Upper lobe of left lung (tissue), 6 donors: ENCODE data around the gene NEK11. TPM values are rescaled to one million over a fixed set of nuclear protein-coding genes. Genes with fewer than 3 reads are reported as not detected.

Experiments
- ATAC-seq, 2 donors: fragments of 200-7000 bp; cut with Tn5 transposase; one replicate each; pipeline ENCODE4 v1.9.1; 2022; ENCODE audit warnings: mild to moderate bottlenecking in 2 of 2, moderate library complexity in 2 of 2; ENCODE audit not compliant: low FRiP score in 2 of 2
- DNase-seq, 2 donors: peaks; one replicate each; pipeline ENCODE4 v3.0.0-alpha.2; 2019 to 2020
- H3K27ac ChIP-seq, 4 donors: fragments of 200-600 bp; sonication (generic); one replicate each; pipeline ENCODE4 v1.5.1; 2016 to 2019
- H3K27me3 ChIP-seq, 4 donors: fragments of 200-600 bp; sonication (generic); one replicate each; pipeline ENCODE4 v1.5.1; 2017 to 2019
- H3K36me3 ChIP-seq, 4 donors: fragments of 200-600 bp; sonication (generic); one replicate each; pipeline ENCODE4 v1.5.1; 2016 to 2019
- H3K4me1 ChIP-seq, 4 donors: fragments of 200-600 bp; sonication (generic); one replicate each; pipeline ENCODE4 v1.5.1; 2018 to 2019
- H3K4me3 ChIP-seq, 4 donors: fragments of 200-600 bp; sonication (generic); one replicate each; pipeline ENCODE4 v1.5.1; 2017 to 2019; ENCODE audit warnings: mild to moderate bottlenecking in 2 of 4, moderate library complexity in 1 of 4
- H3K9me3 ChIP-seq, 4 donors: fragments of 200-600 bp; sonication (generic); one replicate each; pipeline ENCODE4 v1.5.1; 2018 to 2019
- CTCF ChIP-seq, 6 experiments: fragments of 450-650 bp in 4 of 6; fragments of 200-600 bp in 2 of 6; sonication (generic) in 2 of 6; IDR thresholded peaks; one replicate each; pipeline ENCODE4 v1.5.1; 2016 to 2019; ENCODE audit warnings: antibody characterized with exemption in 6 of 6
- EP300 ChIP-seq, 4 donors: sonication (generic); formaldehyde crosslinking; IDR thresholded peaks; one replicate each; pipeline ENCODE4 v1.5.1; 2017; ENCODE audit warnings: antibody characterized with exemption in 4 of 4, control low read depth in 2 of 4
- POLR2A ChIP-seq, 4 donors: fragments of 450-650 bp; IDR thresholded peaks; one replicate each; pipeline ENCODE4 v1.5.1; 2016 to 2017; ENCODE audit warnings: antibody characterized with exemption in 4 of 4, mild to moderate bottlenecking in 2 of 4
- POLR2AphosphoS5 ChIP-seq, 2 donors: sonication (generic); formaldehyde crosslinking; IDR thresholded peaks; one replicate each; pipeline ENCODE4 v1.5.1; 2017; ENCODE audit warnings: antibody characterized with exemption in 2 of 2
- WGBS, 2 donors: methylation state at CpG; one replicate each; pipeline ENCODE4 v1.1.5; 2017 to 2018; 5-methylcytosine and 5-hydroxymethylcytosine counted together
- total RNA-seq, 6 donors: library from RNA; depleted of rRNA in 4 of 6; stranded (reverse); fragments of >200 nt in 4 of 6; gene quantifications; one replicate each; pipeline versions ENCODE4 v1.1.0 to v1.2.1, GENCODE V29; 2016 to 2021
- donor health status: DM: no; HTN: no; CAD: no; lungs with moderate emphysema.
- donor health status: DM: no; HTN: yes; CAD: no; lungs with severe emphysema.

The NEK11 gene
- total RNA-seq, 6 donors from 2014 or later: 2.4 to 40.4 (median 14.6) TPM

- Histone ChIP-seq H3K36me3 (peaks cover 0 to 7% (median 0%) of the 10 kb centered on the region in 4 donors), H3K27me3 (no peaks in the 10 kb centered on the region), H3K4me3 (peak overlapping the region in 3 of 4 donors; percentile 58 to 71 (median 69)), H3K4me1 (peaks cover 18 to 39% (median 30%) of the 10 kb centered on the region in 4 donors), H3K27ac (no peak overlapping the region), H3K9me3 (no peaks in the 10 kb centered on the region)
- no peak for DNase-seq
- ATAC-seq: no peak
- 78 to 83% methylated on average over 1 of the region's 1 CpG for WGBS, 2 donors
- TF ChIP-seq CTCF (IDR thresholded peaks at IDR 0.05): no peak
Observed at GRCh38 chr3:131025539-131025938, 1.1 kb upstream of the NEK11 start.

DNA sequence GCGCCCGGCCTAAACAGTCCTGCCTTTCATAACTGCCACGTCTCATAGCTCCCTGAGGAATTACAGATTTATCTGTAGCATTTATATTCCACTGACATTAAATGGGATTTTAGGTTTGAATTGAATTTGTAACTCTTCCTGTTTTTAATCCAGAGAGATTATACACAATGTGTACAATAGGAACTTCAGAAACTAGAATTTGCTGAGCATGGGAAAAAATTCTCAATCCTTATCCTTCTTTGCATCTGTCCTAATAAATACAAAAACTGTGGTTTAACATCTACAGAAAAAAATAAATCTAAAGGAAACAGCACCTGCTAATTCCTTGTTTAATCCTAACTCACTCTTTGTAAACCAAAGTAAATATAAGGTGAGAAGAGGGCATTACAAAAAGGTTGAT, 2.2 kb downstream of the NEK11 start:
- Histone ChIP-seq H3K27ac (no peak overlapping the region), H3K4me3 (no peak overlapping the region), H3K9me3 (no peaks in the 10 kb centered on the region), H3K27me3 (no peaks in the 10 kb centered on the region), H3K36me3 (peaks cover 0 to 10% (median 0%) of the 10 kb centered on the region in 4 donors), H3K4me1 (peaks cover 15 to 23% (median 18%) of the 10 kb centered on the region in 4 donors)
- no peak for TF ChIP-seq EP300 (IDR thresholded peaks at IDR 0.05)
- no peak for TF ChIP-seq CTCF (IDR thresholded peaks at IDR 0.05)
- TF ChIP-seq POLR2AphosphoS5 (IDR thresholded peaks at IDR 0.05): no peak
- no peak for TF ChIP-seq POLR2A (IDR thresholded peaks at IDR 0.05)
- ATAC-seq: no peak
- 93 to 98% methylated on average over 3 of the region's 3 CpGs for WGBS, 2 donors
- no peak for DNase-seq

DNA sequence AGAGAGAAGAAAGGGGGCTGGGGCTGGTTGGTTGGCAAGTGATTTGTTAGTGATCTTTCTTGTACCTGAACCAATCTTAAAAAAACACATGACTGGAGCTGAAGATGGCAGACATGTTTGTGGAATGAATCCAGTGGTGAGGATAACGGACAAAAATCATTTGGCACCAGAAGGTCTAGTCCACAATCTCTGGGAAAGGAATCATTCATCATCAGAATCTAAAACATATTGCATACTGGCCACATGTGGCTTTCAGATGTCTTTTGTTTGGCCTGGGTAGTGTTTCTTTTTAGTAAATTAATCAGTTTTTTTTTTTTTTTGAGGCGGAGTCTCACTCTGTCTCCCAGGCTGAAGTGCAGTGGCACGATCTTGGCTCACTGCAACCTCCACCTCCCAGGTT, 5.0 kb downstream of the NEK11 start:
- ATAC-seq: no peak
- WGBS, 2 donors: 82 to 90% methylated on average over 3 of the region's 3 CpGs
- no peak overlapping the region for H3K27ac ChIP-seq

GRCh38 chr3:131033480-131034080, 6.9 kb downstream of the NEK11 start:
- WGBS, 2 donors: 13 to 14% methylated on average over 1 of the region's 1 CpG
- Histone ChIP-seq H3K27me3 (no peaks in the 10 kb centered on the region), H3K36me3 (peaks cover 0 to 3% (median 0%) of the 10 kb centered on the region in 4 donors), H3K27ac (no peak overlapping the region), H3K9me3 (no peaks in the 10 kb centered on the region), H3K4me1 (peaks cover 0 to 3% (median 0%) of the 10 kb centered on the region in 4 donors), H3K4me3 (no peak overlapping the region)
- TF ChIP-seq POLR2A (IDR thresholded peaks at IDR 0.05) (no peak), CTCF (IDR thresholded peaks at IDR 0.05) (peak; percentile 36 to 60 (median 50)), EP300 (IDR thresholded peaks at IDR 0.05) (no peak), POLR2AphosphoS5 (IDR thresholded peaks at IDR 0.05) (no peak)
- ATAC-seq (peak in 1 of 2 donors; percentile 58), DNase-seq (no peak)

More for the DNA sequence above, 5.0 kb downstream of the NEK11 start:
- peaks cover 0 to 3% (median 0%) of the 10 kb centered on the region in 4 donors for H3K36me3 ChIP-seq
- H3K4me1 ChIP-seq: peaks cover 5 to 10% (median 8%) of the 10 kb centered on the region in 4 donors
- no peak for TF ChIP-seq POLR2AphosphoS5 (IDR thresholded peaks at IDR 0.05)
- no peak for TF ChIP-seq EP300 (IDR thresholded peaks at IDR 0.05)
- no peak for TF ChIP-seq CTCF (IDR thresholded peaks at IDR 0.05)
- no peak for TF ChIP-seq POLR2A (IDR thresholded peaks at IDR 0.05)
- no peaks in the 10 kb centered on the region for H3K9me3 ChIP-seq
- H3K4me3 ChIP-seq: no peak overlapping the region
- DNase-seq: no peak
- no peaks in the 10 kb centered on the region for H3K27me3 ChIP-seq
